Endodermal cell (in vitro differentiated cells): ENCODE results near the gene N4BP2. TPM values are rescaled to one million over a fixed set of nuclear protein-coding genes. Genes with fewer than 3 reads are reported as not detected.
"Not testable (repeated sequence)": the region's sequence is repeated elsewhere in the genome, so short reads cannot be mapped to it uniquely, and the experiment has no call there.

Source experiments
- DNase-seq: peaks from one replicate; pipeline ENCODE4 v3.0.0-alpha.2; 2017
- H3K27ac ChIP-seq: 2 replicates; pipeline ENCODE4 v1.5.1; 2013; ENCODE audit warnings: mild to moderate bottlenecking, low read depth, low read length, moderate library complexity
- H3K27me3 ChIP-seq: 2 replicates; pipeline ENCODE4 v1.6.1; 2013; ENCODE audit warnings: mild to moderate bottlenecking, low read length, moderate library complexity; ENCODE audit not compliant: insufficient read depth, control insufficient read depth, poor library complexity, severe bottlenecking
- H3K36me3 ChIP-seq: 2 replicates; pipeline ENCODE4 v1.7.0; 2013; ENCODE audit warnings: mild to moderate bottlenecking, low read length, moderate library complexity; ENCODE audit not compliant: control insufficient read depth, insufficient read depth
- H3K4me1 ChIP-seq: one replicate; pipeline ENCODE4 v1.7.0; 2013; ENCODE audit warnings: low read length; ENCODE audit not compliant: control insufficient read depth, insufficient read depth
- H3K4me3 ChIP-seq: 2 replicates; pipeline ENCODE4 v1.5.1; 2013; ENCODE audit warnings: mild to moderate bottlenecking, low read length, moderate library complexity
- H3K9ac ChIP-seq: 2 replicates; pipeline ENCODE4 v1.6.1; 2013; ENCODE audit warnings: mild to moderate bottlenecking, low read length, moderate library complexity; ENCODE audit not compliant: poor library complexity, severe bottlenecking; ENCODE audit errors: extremely low read depth
- H3K9me3 ChIP-seq: 2 replicates; pipeline ENCODE4 v1.6.1; 2013; ENCODE audit warnings: mild to moderate bottlenecking, low read length, moderate library complexity; ENCODE audit not compliant: control insufficient read depth
- H3K27ac Mint-ChIP-seq: 2 replicates; pipeline ENCODE4 v1.8.0; 2020; ENCODE audit warnings: mixed read lengths
- H3K27me3 Mint-ChIP-seq: 2 replicates; pipeline ENCODE4 v1.8.0; 2021; ENCODE audit warnings: mild to moderate bottlenecking, mixed read lengths; ENCODE audit not compliant: insufficient read depth
- H3K36me3 Mint-ChIP-seq: 2 replicates; pipeline ENCODE4 v1.8.0; 2020; ENCODE audit warnings: low read depth, mixed read lengths
- H3K4me1 Mint-ChIP-seq: 2 replicates; pipeline ENCODE4 v1.8.0; 2020; ENCODE audit warnings: mixed read lengths
- H3K4me3 Mint-ChIP-seq: 2 replicates; pipeline ENCODE4 v1.8.0; 2020; ENCODE audit warnings: mild to moderate bottlenecking, moderate library complexity, mixed read lengths
- H3K9me3 Mint-ChIP-seq: 2 replicates; pipeline ENCODE4 v1.8.0; 2020; ENCODE audit warnings: mild to moderate bottlenecking, mixed read lengths
- WGBS, 2 experiments: methylation state at CpG; one replicate each; pipeline versions ENCODE4 v1.1.5 to v1.1.7; 2013; ENCODE audit warnings: missing lambda C conversion rate in 2 of 2, mixed read lengths in 1 of 2; ENCODE audit not compliant: insufficient coverage in 1 of 2, insufficient read length in 1 of 2; 5-methylcytosine and 5-hydroxymethylcytosine counted together
- total RNA-seq, 2 donors: library from RNA; stranded (reverse); fragmentation: NEBNext Ultra II Directional in 1 of 2; extraction: Animal tissue kit (Norgen Biotek cat#: 25700) in 1 of 2; gene quantifications; 2 replicates in 1 of 2; 3 replicates in 1 of 2; pipeline ENCODE4 v1.2.1, GENCODE V29; 2021
- TF ChIP-seq, protein P1 (sequence below): fragments of 200-600 bp; sonication (generic); conservative IDR thresholded peaks from 2 replicates; pipeline ENCODE4 v1.5.0; 2021; ENCODE audit warnings: antibody characterized with exemption, mild to moderate bottlenecking

Gene N4BP2
- total RNA-seq, 2 donors from 2014 or later: 37.1 to 44.0 TPM

DNA sequence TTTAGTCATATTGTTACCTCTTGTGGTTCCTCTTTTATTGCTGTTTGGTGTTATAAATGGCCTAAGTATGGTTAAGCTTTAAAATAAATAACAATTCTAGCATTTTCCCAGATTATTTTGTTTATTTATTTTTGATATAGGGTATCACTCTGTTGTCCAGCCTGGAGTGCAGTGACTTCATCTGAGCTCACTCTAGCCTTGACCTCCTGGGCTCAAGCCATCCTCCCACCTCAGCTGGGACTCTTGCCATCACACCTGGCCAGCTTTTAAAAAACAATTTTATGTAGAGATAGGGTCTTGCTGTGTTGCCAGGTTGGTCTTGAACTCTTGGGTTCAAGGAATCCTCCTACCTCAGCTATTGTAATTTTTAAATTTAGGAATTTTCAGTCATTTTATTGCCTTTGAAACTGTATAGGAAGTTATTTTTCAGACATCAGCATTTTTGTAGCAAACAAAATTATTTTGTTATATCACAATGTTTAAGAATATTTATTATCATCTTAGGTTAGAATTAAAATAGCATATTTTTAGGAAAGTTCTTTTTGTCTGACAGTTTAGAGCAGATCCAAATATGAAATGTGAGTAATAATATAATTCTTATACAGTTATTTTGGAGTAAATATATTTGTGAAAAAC lies 73.9 kb downstream of the N4BP2 start:
- no peak for DNase-seq
- H3K27ac ChIP-seq: no peak overlapping the region
- Mint-ChIP-seq H3K36me3 (peaks cover 54% of the 10 kb centered on the region), H3K27ac (no peak overlapping the region), H3K4me1 (no peaks in the 10 kb centered on the region), H3K27me3 (no peaks in the 10 kb centered on the region), H3K9me3 (no peaks in the 10 kb centered on the region), H3K4me3 (no peak overlapping the region)
- no peaks in the 10 kb centered on the region for H3K27me3 ChIP-seq
- H3K9ac ChIP-seq: no peak overlapping the region
- no peak overlapping the region for H3K4me3 ChIP-seq
- TF ChIP-seq, protein P1, sequence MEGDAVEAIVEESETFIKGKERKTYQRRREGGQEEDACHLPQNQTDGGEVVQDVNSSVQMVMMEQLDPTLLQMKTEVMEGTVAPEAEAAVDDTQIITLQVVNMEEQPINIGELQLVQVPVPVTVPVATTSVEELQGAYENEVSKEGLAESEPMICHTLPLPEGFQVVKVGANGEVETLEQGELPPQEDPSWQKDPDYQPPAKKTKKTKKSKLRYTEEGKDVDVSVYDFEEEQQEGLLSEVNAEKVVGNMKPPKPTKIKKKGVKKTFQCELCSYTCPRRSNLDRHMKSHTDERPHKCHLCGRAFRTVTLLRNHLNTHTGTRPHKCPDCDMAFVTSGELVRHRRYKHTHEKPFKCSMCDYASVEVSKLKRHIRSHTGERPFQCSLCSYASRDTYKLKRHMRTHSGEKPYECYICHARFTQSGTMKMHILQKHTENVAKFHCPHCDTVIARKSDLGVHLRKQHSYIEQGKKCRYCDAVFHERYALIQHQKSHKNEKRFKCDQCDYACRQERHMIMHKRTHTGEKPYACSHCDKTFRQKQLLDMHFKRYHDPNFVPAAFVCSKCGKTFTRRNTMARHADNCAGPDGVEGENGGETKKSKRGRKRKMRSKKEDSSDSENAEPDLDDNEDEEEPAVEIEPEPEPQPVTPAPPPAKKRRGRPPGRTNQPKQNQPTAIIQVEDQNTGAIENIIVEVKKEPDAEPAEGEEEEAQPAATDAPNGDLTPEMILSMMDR: no peak
- H3K4me1 ChIP-seq: no peaks in the 10 kb centered on the region
- peaks cover 5% of the 10 kb centered on the region for H3K9me3 ChIP-seq
- H3K36me3 ChIP-seq: peaks cover 71% of the 10 kb centered on the region

DNA sequence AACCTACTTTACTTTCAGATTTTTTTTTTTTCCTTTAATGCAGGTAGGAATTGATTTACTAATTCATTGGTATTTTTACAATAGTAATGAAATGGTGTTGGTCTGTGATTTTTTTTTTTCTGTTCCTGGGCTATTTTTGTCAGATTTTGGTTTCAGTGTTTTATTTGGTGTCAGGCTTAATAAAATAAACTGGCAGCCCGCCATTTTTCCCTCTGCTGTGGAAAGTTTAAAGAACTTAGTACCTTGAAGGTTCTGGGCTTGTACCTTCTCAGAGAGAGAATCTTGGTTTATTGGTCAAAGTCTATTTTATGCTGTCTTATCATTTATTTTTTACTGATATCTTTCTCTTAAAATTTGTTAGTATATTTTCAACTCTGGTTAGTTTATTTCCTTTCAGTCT lies 76.2 kb downstream of the N4BP2 start:
- H3K36me3 ChIP-seq: peaks cover 77% of the 10 kb centered on the region
- no peak overlapping the region for H3K4me3 ChIP-seq
- Mint-ChIP-seq H3K4me1 (no peaks in the 10 kb centered on the region), H3K9me3 (no peaks in the 10 kb centered on the region), H3K4me3 (no peak overlapping the region), H3K27ac (no peak overlapping the region), H3K27me3 (no peaks in the 10 kb centered on the region), H3K36me3 (peaks cover 63% of the 10 kb centered on the region)
- no peak overlapping the region for H3K9ac ChIP-seq
- no peaks in the 10 kb centered on the region for H3K4me1 ChIP-seq
- TF ChIP-seq, protein P1: no peak
- peaks cover 19% of the 10 kb centered on the region for H3K9me3 ChIP-seq
- H3K27ac ChIP-seq: no peak overlapping the region
- WGBS, 2 experiments: 100% methylated on average over 1 of the region's 1 CpG
- H3K27me3 ChIP-seq: no peaks in the 10 kb centered on the region
- no peak for DNase-seq

DNA sequence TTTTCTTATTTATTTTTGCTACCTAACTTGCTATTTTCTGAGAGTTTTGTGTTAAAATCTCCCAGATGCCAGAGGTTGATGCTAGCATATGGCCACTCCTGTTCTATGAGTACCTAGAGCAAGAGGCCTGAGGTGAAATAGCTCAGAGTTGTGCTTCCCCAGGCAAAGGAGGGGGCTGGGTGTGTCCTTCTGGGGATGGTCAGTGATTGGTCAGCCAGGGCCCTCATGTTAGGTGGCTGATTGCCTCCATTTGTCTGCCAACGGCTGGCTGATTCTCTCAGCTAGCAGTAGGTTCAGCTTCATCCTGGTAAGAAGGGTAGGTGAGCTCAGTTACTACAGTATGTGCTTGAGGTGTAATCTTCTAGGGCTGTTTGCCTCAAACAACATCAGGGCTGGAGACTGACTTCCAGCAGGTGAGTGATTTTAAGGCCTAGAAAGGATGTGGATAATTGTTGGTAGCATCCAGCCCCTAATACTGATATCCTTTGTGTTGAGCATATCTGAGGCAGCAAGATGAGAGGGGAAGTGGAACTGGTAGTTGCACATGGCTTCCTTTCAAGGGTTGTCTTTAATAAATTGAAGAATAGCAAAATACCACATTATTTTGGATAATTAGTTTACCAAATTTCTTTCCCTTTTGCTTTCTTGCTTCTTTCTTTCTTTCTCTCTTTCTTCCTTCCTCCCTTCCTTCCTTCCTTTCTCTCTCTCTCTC lies 77.7 kb downstream of the N4BP2 start:
- no peak for DNase-seq
- peaks cover 30% of the 10 kb centered on the region for H3K9me3 ChIP-seq
- no peak overlapping the region for H3K27ac ChIP-seq
- TF ChIP-seq, protein P1: no peak
- H3K36me3 Mint-ChIP-seq: peaks cover 71% of the 10 kb centered on the region
- H3K9me3 Mint-ChIP-seq: peaks cover 5% of the 10 kb centered on the region
- no peaks in the 10 kb centered on the region for H3K4me1 Mint-ChIP-seq
- no peak overlapping the region for H3K9ac ChIP-seq
- H3K27me3 Mint-ChIP-seq: no peaks in the 10 kb centered on the region
- no peaks in the 10 kb centered on the region for H3K27me3 ChIP-seq
- no peak overlapping the region for H3K4me3 Mint-ChIP-seq
- H3K4me1 ChIP-seq: no peaks in the 10 kb centered on the region
- no peak overlapping the region for H3K27ac Mint-ChIP-seq
- WGBS, 2 experiments: 92% methylated on average over 1 of the region's 1 CpG; no CpG with 5 or more reads in 1 of the 2 experiments
- H3K36me3 ChIP-seq: peaks cover 84% of the 10 kb centered on the region
- no peak overlapping the region for H3K4me3 ChIP-seq

DNA sequence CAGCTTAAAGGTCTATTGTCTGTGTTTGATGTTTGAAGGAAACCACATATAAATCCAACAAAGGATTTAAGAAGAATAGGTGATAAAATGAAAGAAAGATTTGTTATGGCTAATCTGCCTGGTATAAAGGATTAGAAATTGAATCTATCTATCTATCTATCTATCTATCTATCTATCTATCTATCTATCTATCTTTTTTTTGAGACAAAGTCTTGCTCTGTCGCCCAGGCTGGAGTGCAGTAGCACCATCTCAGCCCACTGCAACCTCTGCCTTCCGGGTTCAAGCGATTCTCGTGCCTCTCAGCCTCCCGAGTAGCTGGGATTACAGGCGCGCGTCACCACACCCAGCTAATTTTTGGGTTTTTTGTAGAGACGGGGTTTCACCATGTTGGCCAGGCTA lies 79.6 kb downstream of the N4BP2 start:
- Histone ChIP-seq H3K36me3 (peaks cover 78% of the 10 kb centered on the region), H3K9me3 (peaks cover 37% of the 10 kb centered on the region)
- not testable (repeated sequence) for H3K4me1 Mint-ChIP-seq, H3K27ac Mint-ChIP-seq, H3K27me3 ChIP-seq, H3K4me3 Mint-ChIP-seq, H3K9me3 Mint-ChIP-seq, DNase-seq, H3K27ac ChIP-seq, H3K9ac ChIP-seq, H3K4me1 ChIP-seq, H3K27me3 Mint-ChIP-seq, H3K4me3 ChIP-seq
- peaks cover 68% of the 10 kb centered on the region for H3K36me3 Mint-ChIP-seq
- WGBS, 2 experiments: 89 to 90% methylated on average over 9 of the region's 9 CpGs
